Suprapubic skin (tissue), 3 donors: ENCODE measurements around the gene TBC1D1.

ENCODE experiments used
- EP300 ChIP-seq: sonication (generic); formaldehyde crosslinking; IDR thresholded peaks from one replicate; pipeline ENCODE4 v1.6.1; 2017; ENCODE audit warnings: antibody characterized with exemption
- TF ChIP-seq, protein P1 (sequence below), 2 donors: fragments of 200-600 bp in 1 of 2; fragments of 450-650 bp in 1 of 2; sonication (generic) in 1 of 2; IDR thresholded peaks; one replicate each; pipeline ENCODE4 v1.5.1; 2016 to 2019; ENCODE audit warnings: antibody characterized with exemption in 2 of 2, mild to moderate bottlenecking in 1 of 2, moderate library complexity in 1 of 2

DNA sequence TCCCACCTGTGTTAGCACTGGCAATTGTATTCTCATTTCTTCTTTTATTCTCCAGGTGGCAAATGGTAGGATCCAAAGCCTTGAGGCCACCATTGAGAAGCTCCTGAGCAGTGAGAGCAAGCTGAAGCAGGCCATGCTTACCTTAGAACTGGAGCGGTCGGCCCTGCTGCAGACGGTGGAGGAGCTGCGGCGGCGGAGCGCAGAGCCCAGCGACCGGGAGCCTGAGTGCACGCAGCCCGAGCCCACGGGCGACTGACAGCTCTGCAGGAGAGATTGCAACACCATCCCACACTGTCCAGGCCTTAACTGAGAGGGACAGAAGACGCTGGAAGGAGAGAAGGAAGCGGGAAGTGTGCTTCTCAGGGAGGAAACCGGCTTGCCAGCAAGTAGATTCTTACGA is 246.2 kb downstream of the TBC1D1 start:
- TF ChIP-seq, protein P1, sequence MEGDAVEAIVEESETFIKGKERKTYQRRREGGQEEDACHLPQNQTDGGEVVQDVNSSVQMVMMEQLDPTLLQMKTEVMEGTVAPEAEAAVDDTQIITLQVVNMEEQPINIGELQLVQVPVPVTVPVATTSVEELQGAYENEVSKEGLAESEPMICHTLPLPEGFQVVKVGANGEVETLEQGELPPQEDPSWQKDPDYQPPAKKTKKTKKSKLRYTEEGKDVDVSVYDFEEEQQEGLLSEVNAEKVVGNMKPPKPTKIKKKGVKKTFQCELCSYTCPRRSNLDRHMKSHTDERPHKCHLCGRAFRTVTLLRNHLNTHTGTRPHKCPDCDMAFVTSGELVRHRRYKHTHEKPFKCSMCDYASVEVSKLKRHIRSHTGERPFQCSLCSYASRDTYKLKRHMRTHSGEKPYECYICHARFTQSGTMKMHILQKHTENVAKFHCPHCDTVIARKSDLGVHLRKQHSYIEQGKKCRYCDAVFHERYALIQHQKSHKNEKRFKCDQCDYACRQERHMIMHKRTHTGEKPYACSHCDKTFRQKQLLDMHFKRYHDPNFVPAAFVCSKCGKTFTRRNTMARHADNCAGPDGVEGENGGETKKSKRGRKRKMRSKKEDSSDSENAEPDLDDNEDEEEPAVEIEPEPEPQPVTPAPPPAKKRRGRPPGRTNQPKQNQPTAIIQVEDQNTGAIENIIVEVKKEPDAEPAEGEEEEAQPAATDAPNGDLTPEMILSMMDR (IDR thresholded peaks at IDR 0.05) = no peak
- TF ChIP-seq EP300 = no peak
